H1 (cell line): ENCODE results near the gene RIMBP2. TPM values are rescaled to one million over a fixed set of nuclear protein-coding genes. Genes with fewer than 3 reads are reported as not detected.

Experiments
- ASH2L ChIP-seq: fragments of 200-600, 300-600 bp; sonication (generic); IDR thresholded peaks from one replicate; pipeline ENCODE4 v1.7.1; 2017; ENCODE audit warnings: low read length
- BACH1 ChIP-seq: IDR thresholded peaks from 2 replicates; pipeline ENCODE4 v1.6.1; 2012; ENCODE audit warnings: low read length, improper control_type of control experiment
- BCL11A ChIP-seq, 2 experiments: IDR thresholded peaks; one replicate each; pipeline ENCODE4 v1.6.1; 2011; ENCODE audit warnings: low read depth in 2 of 2, low read length in 2 of 2, mild to moderate bottlenecking in 2 of 2
- CHD7 ChIP-seq: fragments of 300-600 bp; sonication (generic); IDR thresholded peaks from 2 replicates; pipeline ENCODE4 v1.7.1; 2012; ENCODE audit warnings: low read length, moderate library complexity, mild to moderate bottlenecking, inconsistent platforms; ENCODE audit not compliant: insufficient replicate concordance
- GTF2F1 ChIP-seq: IDR thresholded peaks from 2 replicates; pipeline ENCODE4 v1.6.1; 2012; ENCODE audit warnings: low read depth, low read length, improper control_type of control experiment, borderline replicate concordance
- JUND ChIP-seq: IDR thresholded peaks from 2 replicates; pipeline ENCODE4 v1.6.1; 2011; ENCODE audit warnings: mild to moderate bottlenecking, improper control_type of control experiment, low read length
- NRF1 ChIP-seq: IDR thresholded peaks from 2 replicates; pipeline ENCODE4 v1.6.1; 2011; ENCODE audit warnings: mild to moderate bottlenecking, low read depth, low read length, improper control_type of control experiment
- POU5F1 ChIP-seq: IDR thresholded peaks from 2 replicates; pipeline ENCODE4 v1.6.1; 2011; ENCODE audit warnings: low read depth, mild to moderate bottlenecking, low read length, moderate library complexity
- RBBP5 ChIP-seq: IDR thresholded peaks from 2 replicates; pipeline ENCODE4 v1.7.1; 2012; ENCODE audit warnings: low read depth, mild to moderate bottlenecking, inconsistent platforms, low read length, moderate library complexity, borderline replicate concordance
- SUZ12 ChIP-seq: fragments of 200-600 bp; sonication (generic); IDR thresholded peaks from 2 replicates; pipeline ENCODE4 v1.6.1; 2012; ENCODE audit warnings: mild to moderate bottlenecking, inconsistent platforms, low read length, moderate library complexity, mixed read lengths
- TBP ChIP-seq: IDR thresholded peaks from 2 replicates; pipeline ENCODE4 v1.6.1; 2011; ENCODE audit warnings: low read depth, low read length, improper control_type of control experiment
- TEAD4 ChIP-seq: IDR thresholded peaks from 2 replicates; pipeline ENCODE4 v1.6.1; 2012; ENCODE audit warnings: low read depth, low read length, inconsistent platforms, mixed read lengths
- YY1 ChIP-seq: IDR thresholded peaks from 2 replicates; pipeline ENCODE4 v1.6.1; 2011; ENCODE audit warnings: low read depth, mild to moderate bottlenecking, low read length
- polyA plus RNA-seq, 7 experiments: library from polyadenylated mRNA; depleted of rRNA in 3 of 7; stranded (reverse) in 5 of 7; unstranded in 2 of 7; fragments of >200 nt in 5 of 7; fragments of 200-250 nt in 2 of 7; gene quantifications; 1 replicate in 5 of 7; 2 replicates in 1 of 7; 4 replicates in 1 of 7; pipeline versions ENCODE4 v1.2.1 to v1.2.3, GENCODE V29; 2011 to 2013; ENCODE audit warnings: missing spikeins in 2 of 7, mixed read lengths in 2 of 7
- total RNA-seq: library from RNA; stranded (reverse); fragmentation: NEBNext Ultra II Directional; extraction: Animal tissue kit (Norgen Biotek cat#: 25700); gene quantifications from 2 replicates; pipeline ENCODE4 v1.2.1, GENCODE V29; 2021

RIMBP2 gene
- total and polyA plus RNA-seq, 2 of the 8 experiments (the other 6 are each of a cell fraction or from before 2014, with no cell fraction given), result 0.18 to 0.65 TPM

- no peak for TF ChIP-seq CHD7
- TF ChIP-seq BACH1, result no peak
- no peak for TF ChIP-seq GTF2F1
- TF ChIP-seq SUZ12, result no peak
- TF ChIP-seq POU5F1, result no peak
- TF ChIP-seq TBP, result no peak
- no peak for TF ChIP-seq TEAD4
- no peak for TF ChIP-seq RBBP5
- TF ChIP-seq ASH2L, result no peak
- no peak for TF ChIP-seq BCL11A (IDR thresholded peaks at IDR 0.05; ENCODE audit: low read depth in 2 of 2, low read length in 2 of 2)
- no peak for TF ChIP-seq NRF1
- no peak for TF ChIP-seq JUND
- no peak for TF ChIP-seq YY1
These were observed 72.0 kb downstream of the RIMBP2 start (continued) for GRCh38 chr12:130644146-130644545.
